GM18907 (cell line): ENCODE data around the gene CDH23.

Experiments
- ATAC-seq: cut with Tn5 transposase; IDR thresholded peaks from one replicate; pipeline ENCODE4 v1.9.1; 2021; ENCODE audit warnings: mild to moderate bottlenecking, moderate library complexity; ENCODE audit not compliant: unreplicated experiment

CDH23 gene

GRCh38 chr10:71671994-71672946 lies 275.6 kb downstream of the CDH23 start:
- ATAC-seq, result no peak

GRCh38 chr10:71675295-71675970 lies 278.7 kb downstream of the CDH23 start:
- ATAC-seq, result no peak

GRCh38 chr10:71677261-71677660 lies 280.5 kb downstream of the CDH23 start:
- ATAC-seq, result no peak

GRCh38 chr10:71678057-71678805 lies 281.5 kb downstream of the CDH23 start:
- no peak for ATAC-seq

GRCh38 chr10:71679425-71679824 lies 282.7 kb downstream of the CDH23 start:
- ATAC-seq, result no peak

- ATAC-seq, result no peak
Observed at GRCh38 chr10:71681977-71682376, 285.3 kb downstream of the CDH23 start.

- ATAC-seq, result no peak
Observed at GRCh38 chr10:71683301-71683700, 286.6 kb downstream of the CDH23 start.

- no peak for ATAC-seq
Observed at GRCh38 chr10:71684356-71685173, 287.8 kb downstream of the CDH23 start.

- ATAC-seq, result no peak
Observed at GRCh38 chr10:71685554-71686232, 289.0 kb downstream of the CDH23 start.

- ATAC-seq, result no peak
Observed at GRCh38 chr10:71687077-71687476, 290.4 kb downstream of the CDH23 start.

GRCh38 chr10:71687480-71687879 lies 290.8 kb downstream of the CDH23 start:
- ATAC-seq, result no peak

GRCh38 chr10:71688256-71688655 lies 291.5 kb downstream of the CDH23 start:
- ATAC-seq, result no peak

- no peak for ATAC-seq
Observed at GRCh38 chr10:71690094-71690720, 293.5 kb downstream of the CDH23 start.

- no peak for ATAC-seq
Observed at GRCh38 chr10:71691405-71691804, 294.7 kb downstream of the CDH23 start.

GRCh38 chr10:71692598-71693306 lies 296.0 kb downstream of the CDH23 start:
- ATAC-seq, result no peak

- ATAC-seq, result no peak
Observed at GRCh38 chr10:71693377-71693776, 296.7 kb downstream of the CDH23 start.

GRCh38 chr10:71694039-71694501 lies 297.4 kb downstream of the CDH23 start:
- ATAC-seq, result peak; percentile 18

GRCh38 chr10:71694567-71694968 lies 297.8 kb downstream of the CDH23 start:
- ATAC-seq, result peak; percentile 83
